Activated T-cell treated with anti-CD3 and anti-CD28 coated beads for 4 hours (primary cell): ENCODE measurements around the gene NACC2.

Experiments
- DNase-seq: peaks from one replicate; pipeline ENCODE4 v3.0.0-alpha.2; 2020

Gene NACC2

DNA sequence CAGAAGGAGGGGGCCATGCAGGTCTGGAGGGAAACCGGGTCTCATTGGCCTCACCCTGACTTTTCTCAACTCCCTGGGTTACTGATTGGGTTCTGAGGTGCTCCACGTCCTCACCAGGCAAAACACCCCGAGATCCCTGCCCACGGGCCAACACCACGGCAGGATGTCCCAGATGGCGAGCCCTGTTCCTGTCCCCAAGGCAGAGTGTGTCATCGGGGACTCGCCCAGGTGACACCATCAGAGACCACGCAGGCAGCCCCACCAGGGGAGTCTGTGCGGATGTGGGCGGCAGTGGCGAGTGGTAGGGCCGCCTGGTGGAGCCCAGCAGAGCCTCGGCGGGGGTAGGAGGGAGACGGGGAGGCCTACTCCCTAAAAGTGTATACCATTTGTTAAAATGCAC is 74.9 kb downstream of the NACC2 start:
- no peak for DNase-seq

DNA sequence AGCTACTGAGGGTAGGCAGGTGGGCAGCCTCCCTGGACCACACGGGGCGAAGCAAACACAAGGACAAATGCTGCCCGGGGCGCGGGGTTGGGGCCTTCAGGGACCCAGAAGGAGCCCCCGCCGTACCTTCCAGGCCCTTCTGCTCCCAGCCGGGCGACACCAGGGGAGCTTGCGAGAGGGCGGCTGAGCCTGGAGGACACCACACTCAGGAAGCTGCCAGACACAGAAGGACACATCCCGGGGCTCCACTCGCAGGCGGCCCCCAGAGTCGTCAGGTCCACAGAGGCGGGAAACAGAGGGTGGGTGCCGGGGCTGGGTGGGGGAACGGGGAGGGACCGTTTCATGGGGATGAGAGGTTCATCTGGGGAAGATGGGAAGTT is 75.4 kb downstream of the NACC2 start:
- DNase-seq: no peak

- DNase-seq: no peak
Measured at GRCh38 chr9:136019041-136019680, 75.9 kb downstream of the NACC2 start.

GRCh38 chr9:136018257-136019031 is 76.6 kb downstream of the NACC2 start:
- no peak for DNase-seq

GRCh38 chr9:136017289-136018190 is 77.5 kb downstream of the NACC2 start:
- no peak for DNase-seq

DNA sequence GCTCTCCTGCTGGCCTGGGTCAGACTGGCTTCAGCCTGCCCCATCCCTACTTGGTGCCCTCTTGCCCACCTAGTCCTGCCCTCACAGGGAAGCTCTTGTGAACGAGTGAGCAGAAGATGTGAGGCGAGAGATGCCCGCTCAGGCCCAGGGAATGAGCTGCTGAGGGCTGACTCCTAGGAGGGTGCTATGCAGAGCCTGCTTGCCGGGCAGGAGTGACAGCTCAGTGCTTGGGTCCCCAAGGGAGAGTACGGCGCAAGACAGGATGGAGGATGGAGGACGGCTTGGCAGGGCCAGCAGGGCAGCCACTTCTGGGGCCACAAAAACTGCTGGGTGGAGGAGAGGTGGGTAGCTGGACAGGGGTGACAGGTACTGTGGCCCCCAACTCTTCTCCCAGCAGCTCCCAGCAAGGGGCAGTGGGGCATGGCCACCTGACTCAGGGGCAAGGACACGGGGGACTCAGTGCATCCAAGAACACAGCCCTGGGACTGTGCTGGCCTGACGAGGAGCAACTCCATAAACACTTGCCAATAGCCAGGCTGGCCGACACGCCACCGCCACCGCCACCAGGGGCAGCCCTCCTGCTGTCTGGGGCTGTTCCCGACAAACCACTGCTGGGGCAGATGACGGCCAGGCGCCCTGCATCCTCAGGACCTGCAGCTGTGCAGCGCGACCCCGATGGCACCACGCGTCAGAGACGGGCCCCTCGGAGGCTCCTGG is 78.4 kb downstream of the NACC2 start:
- no peak for DNase-seq

- no peak for DNase-seq
Measured at GRCh38 chr9:136015656-136016571, 79.2 kb downstream of the NACC2 start.

DNA sequence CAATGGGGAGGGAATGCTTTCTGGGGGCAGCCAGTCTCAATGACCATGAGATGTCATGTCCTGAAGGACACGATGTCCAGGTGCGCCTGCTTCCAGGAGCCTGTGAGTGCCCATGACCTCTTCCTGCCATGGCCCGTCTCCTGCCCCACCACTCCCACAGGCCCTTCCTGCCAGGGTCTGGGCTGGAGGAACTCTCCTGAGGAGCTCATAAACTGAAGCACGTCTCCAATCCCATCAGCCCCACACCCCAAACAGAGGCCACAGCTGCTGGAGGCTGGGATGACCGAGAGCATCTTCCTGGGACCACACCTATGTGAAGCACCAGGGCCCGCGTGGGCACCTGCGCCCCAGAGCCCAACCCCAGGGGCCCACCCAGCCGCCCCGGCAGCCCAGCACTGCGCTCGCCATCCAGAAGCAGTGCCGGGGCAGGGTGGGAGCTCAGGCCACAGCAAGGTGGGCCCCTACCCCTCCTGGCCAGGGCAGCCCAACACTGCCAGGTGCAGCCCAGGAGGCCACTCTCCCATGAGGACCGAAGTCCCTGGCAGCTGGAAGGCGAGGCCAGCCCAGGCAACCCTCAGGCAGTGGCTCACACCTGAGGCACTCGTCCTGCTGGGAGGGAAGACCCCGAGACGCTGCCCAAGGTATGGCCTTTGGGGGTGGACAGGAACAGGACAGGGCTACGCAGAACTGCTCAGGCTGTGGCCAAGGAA is 80.0 kb downstream of the NACC2 start:
- DNase-seq: no peak

- DNase-seq: no peak
Measured at GRCh38 chr9:136014147-136014923, 80.8 kb downstream of the NACC2 start.

DNA sequence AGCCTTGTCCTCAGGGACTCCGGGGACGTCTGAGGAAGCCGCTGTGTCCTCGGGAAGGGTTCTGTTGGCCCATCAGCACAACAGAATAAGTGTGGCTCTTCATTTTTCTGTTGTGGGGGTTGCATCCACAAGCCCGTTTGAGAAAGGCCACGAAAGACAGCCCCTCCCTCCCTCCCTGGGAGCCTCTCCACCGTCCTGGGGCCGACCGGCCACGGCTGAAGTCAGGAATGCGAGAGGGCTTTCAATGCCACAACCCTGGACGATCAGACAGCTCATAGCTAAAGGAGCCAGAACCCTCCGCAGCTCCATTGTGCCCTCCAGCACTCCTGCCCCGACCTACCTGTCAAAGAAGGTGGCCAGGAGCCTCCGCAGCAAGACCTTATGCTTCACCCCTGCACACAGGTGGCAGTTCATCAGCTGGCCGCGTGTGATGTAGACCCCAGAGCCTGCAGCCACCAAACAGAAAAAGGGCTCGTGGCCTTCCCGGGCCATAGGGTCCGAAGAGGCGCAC is 81.5 kb downstream of the NACC2 start:
- DNase-seq: no peak

DNA sequence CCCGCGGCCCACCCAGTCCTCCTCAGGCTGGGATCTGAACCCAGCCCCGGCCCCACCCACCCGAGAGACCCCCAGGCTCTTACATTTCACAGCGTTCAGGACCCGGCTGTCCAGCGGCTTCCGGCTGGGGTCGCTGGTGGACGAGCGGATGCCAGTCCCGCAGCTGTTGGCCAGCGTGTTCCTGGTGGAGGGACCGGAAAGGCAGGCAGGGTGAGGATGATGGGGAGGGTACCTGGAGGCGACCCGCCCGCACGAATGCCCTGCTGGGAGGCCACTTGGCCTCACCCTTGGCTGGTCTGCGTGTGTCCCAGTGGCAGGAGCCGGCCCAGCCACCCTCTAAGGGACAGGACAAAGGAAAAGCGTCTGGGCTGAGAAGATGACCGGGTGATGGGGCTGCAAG is 82.0 kb downstream of the NACC2 start:
- DNase-seq: no peak

DNA sequence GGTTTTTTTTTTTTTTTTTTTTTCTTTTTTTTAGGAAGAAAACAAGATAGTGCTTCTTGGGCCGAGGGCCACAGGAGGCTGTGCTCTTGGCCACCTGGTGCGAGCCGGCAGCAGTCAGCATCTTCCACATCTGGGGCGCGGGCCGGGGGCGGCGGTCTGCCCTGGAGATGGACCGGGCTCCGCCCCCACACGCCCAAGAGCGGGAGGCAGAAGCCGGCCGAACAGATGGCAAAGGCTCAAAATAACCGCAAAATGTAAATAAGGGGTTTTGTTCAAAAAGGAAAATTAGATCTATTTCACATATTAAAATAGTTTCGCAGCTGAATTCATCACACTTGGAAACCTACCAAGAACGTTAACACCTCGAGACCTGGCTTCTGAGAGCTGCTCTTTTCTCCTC is 82.4 kb downstream of the NACC2 start:
- DNase-seq: no peak

DNA sequence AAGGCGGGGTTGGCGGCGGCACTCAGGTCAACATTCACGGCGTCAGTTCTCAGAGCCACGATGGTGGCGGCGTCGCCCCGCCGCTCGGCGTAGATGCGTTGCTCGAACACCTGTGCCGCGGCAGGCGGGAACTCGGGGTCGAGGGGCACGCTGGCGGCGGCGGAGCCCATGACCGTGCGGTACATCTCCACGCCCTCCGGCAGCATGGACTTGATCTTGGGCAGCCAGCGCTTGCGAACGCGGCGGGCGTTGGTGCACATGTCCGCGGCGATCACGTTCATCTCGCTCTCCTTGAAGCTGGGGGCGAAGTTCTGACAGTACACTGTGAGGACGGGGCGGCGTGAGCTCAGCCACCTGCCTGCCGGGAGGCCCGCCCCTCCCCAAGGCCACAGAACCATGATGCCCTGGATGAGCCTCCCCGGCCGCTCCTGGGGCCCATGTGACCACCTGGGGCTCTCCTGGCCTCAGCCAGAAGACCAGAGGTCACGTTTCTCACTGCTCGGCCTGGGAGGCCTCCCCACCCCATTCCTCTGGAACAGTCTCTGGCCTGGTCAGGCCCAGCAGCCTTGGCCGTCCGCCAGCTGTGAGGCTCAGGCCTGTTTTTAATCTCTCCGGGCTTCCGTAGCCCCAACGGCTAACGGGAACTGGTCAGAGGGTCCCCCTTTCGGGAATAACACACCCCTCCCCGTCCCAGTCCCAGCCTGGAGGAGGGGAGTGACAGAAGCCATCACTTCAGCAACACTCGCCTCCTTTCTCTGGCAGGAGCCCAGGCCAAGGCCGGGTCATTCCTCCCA is 83.2 kb downstream of the NACC2 start:
- no peak for DNase-seq

DNA sequence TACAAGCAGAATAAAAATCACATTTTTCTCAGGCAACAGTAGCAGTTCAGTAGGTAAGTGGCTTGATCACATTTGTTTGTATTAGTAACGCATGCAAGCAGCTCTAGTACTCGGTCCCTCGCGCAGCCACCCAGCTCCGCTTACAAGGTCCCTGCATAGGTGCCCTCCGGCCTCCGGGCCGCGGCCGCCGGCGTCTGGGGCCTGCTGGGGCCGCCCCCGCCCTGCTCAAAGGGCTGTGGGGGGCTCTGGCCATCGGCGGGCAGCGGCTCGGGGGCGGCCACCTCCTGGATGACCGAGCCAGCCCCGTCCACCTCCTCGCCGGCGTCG is 83.8 kb downstream of the NACC2 start:
- no peak for DNase-seq

GRCh38 chr9:136010615-136011361 is 84.3 kb downstream of the NACC2 start:
- no peak for DNase-seq

GRCh38 chr9:136010176-136010575 is 84.9 kb downstream of the NACC2 start:
- no peak for DNase-seq

- DNase-seq: no peak
Measured at GRCh38 chr9:136009516-136009915, 85.6 kb downstream of the NACC2 start.

DNA sequence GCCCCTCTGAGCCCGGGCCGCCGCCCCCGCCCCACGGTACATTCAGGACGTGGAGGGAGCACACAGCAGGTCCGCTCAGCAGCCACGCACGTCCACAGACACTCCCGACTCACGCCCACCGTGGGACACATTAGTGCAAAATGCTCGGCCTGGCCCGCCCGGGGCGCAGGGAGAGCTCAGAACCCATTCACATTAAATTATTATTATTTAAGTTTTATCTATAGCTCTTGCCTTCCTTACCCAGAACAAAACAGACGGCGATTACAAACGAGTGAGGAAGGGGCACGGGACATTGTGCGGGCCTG is 86.4 kb downstream of the NACC2 start:
- no peak for DNase-seq
